OCI-LY7 (cell line): Measurements from ENCODE around the gene TEK.

Experiments used
- CTCF ChIP-seq: fragments of 200-600 bp; sonication (generic); conservative IDR thresholded peaks from 2 replicates; pipeline ENCODE4 v1.5.1; 2014; ENCODE audit warnings: mild to moderate bottlenecking, antibody characterized with exemption, low read length, moderate library complexity, mixed read lengths
- EZH2phosphoT487 ChIP-seq: fragments of 200-600 bp; sonication (generic); IDR thresholded peaks from 2 replicates; pipeline ENCODE4 v1.6.1; 2018; ENCODE audit warnings: low read depth, borderline replicate concordance, mild to moderate bottlenecking, mixed run types, antibody characterized with exemption, low read length, moderate library complexity, mixed read lengths

GRCh38 chr9:27192291-27192960, 83.4 kb downstream of the TEK start:
- no peak for TF ChIP-seq CTCF
- no peak for TF ChIP-seq EZH2phosphoT487
